OCI-LY3 (cell line): ENCODE measurements around the gene NYAP1.

Experiments used
- H2AFZ ChIP-seq: fragments of 200-600, 300-600 bp; shearing (Covaris generic); 2 replicates; pipeline ENCODE4 v1.6.0; 2014; ENCODE audit warnings: antibody characterized with exemption, low read depth, low read length
- H3K27ac ChIP-seq: fragments of 200-600, 300-600 bp; sonication (generic); 2 replicates; pipeline ENCODE4 v1.5.1; 2014; ENCODE audit warnings: mild to moderate bottlenecking, low read length, moderate library complexity, mixed read lengths
- H3K27me3 ChIP-seq: fragments of 200-600, 300-600 bp; sonication (generic); 2 replicates; pipeline ENCODE4 v1.6.1; 2014; ENCODE audit warnings: low read depth, low read length, mixed read lengths
- H3K36me3 ChIP-seq: fragments of 200-600, 300-600 bp; sonication (generic); replicated peaks from 2 replicates; pipeline ENCODE3; 2014; ENCODE audit warnings: low read depth, low read length, mixed read lengths
- H3K4me1 ChIP-seq: fragments of 300-600, 200-600 bp; sonication (generic); 2 replicates; pipeline ENCODE4 v1.6.1; 2014; ENCODE audit warnings: low read length, mixed read lengths
- H3K4me2 ChIP-seq: fragments of 200-600, 300-600 bp; sonication (generic); 2 replicates; pipeline ENCODE4 v1.6.1; 2014; ENCODE audit warnings: low read length, mixed read lengths
- H3K4me3 ChIP-seq: fragments of 300-600, 200-600 bp; sonication (generic); 2 replicates; pipeline ENCODE4 v1.5.1; 2014; ENCODE audit warnings: antibody characterized with exemption, mild to moderate bottlenecking, low read length, moderate library complexity
- H3K79me2 ChIP-seq: fragments of 300-600, 200-600 bp; shearing (Covaris generic); 2 replicates; pipeline ENCODE4 v1.6.1; 2014; ENCODE audit warnings: mild to moderate bottlenecking, low read length, mixed read lengths
- H3K9ac ChIP-seq: fragments of 300-600, 200-600 bp; shearing (Covaris generic); 2 replicates; pipeline ENCODE4 v1.6.0; 2014; ENCODE audit warnings: mild to moderate bottlenecking, low read length, moderate library complexity
- H3K9me3 ChIP-seq: fragments of 200-600, 300-600 bp; shearing (Covaris generic); 2 replicates; pipeline ENCODE4 v1.6.1; 2014; ENCODE audit warnings: low read length, mixed read lengths; ENCODE audit not compliant: insufficient read depth
- H4K20me1 ChIP-seq: fragments of 200-600, 300-600 bp; sonication (generic); 2 replicates; pipeline ENCODE4 v1.6.1; 2016; ENCODE audit warnings: low read length, mixed read lengths; ENCODE audit not compliant: insufficient read depth
- CTCF ChIP-seq: fragments of 200-600, 300-600 bp; sonication (generic); IDR thresholded peaks from 2 replicates; pipeline ENCODE4 v1.5.1; 2014; ENCODE audit warnings: antibody characterized with exemption, low read length, low read depth
- EZH2phosphoT487 ChIP-seq: fragments of 200-600 bp; shearing (Covaris generic); IDR thresholded peaks from 2 replicates; pipeline ENCODE4 v1.6.1; 2018; ENCODE audit warnings: antibody characterized with exemption, mixed run types, low read depth

NYAP1 gene

GRCh38 chr7:100516135-100516812 lies 32.5 kb downstream of the NYAP1 start:
- Histone ChIP-seq H3K4me3 (no peak overlapping the region), H3K79me2 (no peaks in the 10 kb centered on the region), H3K9ac (no peak overlapping the region), H3K36me3 (no peaks in the 10 kb centered on the region), H3K27ac (no peak overlapping the region), H3K4me1 (peaks cover 5% of the 10 kb centered on the region; the same call in 1 of the 2 replicates), H4K20me1 (no peaks in the 10 kb centered on the region), H2AFZ (no peak overlapping the region), H3K9me3 (no peaks in the 10 kb centered on the region), H3K27me3 (no peaks in the 10 kb centered on the region), H3K4me2 (no peak overlapping the region)
- no peak for TF ChIP-seq CTCF
- TF ChIP-seq EZH2phosphoT487: no peak

- no peaks in the 10 kb centered on the region for H3K79me2 ChIP-seq
- H3K27me3 ChIP-seq: no peaks in the 10 kb centered on the region
These were observed 33.6 kb downstream of the NYAP1 start for GRCh38 chr7:100517305-100517704.

GRCh38 chr7:100519580-100519979 lies 35.9 kb downstream of the NYAP1 start:
- Histone ChIP-seq H2AFZ (no peak overlapping the region), H3K79me2 (no peaks in the 10 kb centered on the region), H3K9me3 (no peaks in the 10 kb centered on the region), H3K4me1 (peaks cover 5% of the 10 kb centered on the region; the same call in 1 of the 2 replicates), H3K4me2 (0 out of 2 replicates have a peak overlapping the region, but pooled peaks have one; percentile 4), H4K20me1 (no peaks in the 10 kb centered on the region), H3K27ac (no peak overlapping the region), H3K9ac (no peak overlapping the region), H3K27me3 (no peaks in the 10 kb centered on the region), H3K4me3 (no peak overlapping the region), H3K36me3 (no peaks in the 10 kb centered on the region)
- TF ChIP-seq CTCF (no peak), EZH2phosphoT487 (no peak)

More at GRCh38 chr7:100517305-100517704, 33.6 kb downstream of the NYAP1 start:
- no peaks in the 10 kb centered on the region for H3K36me3 ChIP-seq
- no peak overlapping the region for H3K4me2 ChIP-seq
- no peak for TF ChIP-seq CTCF
- TF ChIP-seq EZH2phosphoT487: no peak
- H3K4me3 ChIP-seq: no peak overlapping the region
- H3K4me1 ChIP-seq: peaks cover 5% of the 10 kb centered on the region; the same call in 1 of the 2 replicates
- H4K20me1 ChIP-seq: no peaks in the 10 kb centered on the region
- H2AFZ ChIP-seq: no peak overlapping the region
- H3K9me3 ChIP-seq: no peaks in the 10 kb centered on the region
- no peak overlapping the region for H3K27ac ChIP-seq
- H3K9ac ChIP-seq: no peak overlapping the region

- Histone ChIP-seq H3K27me3 (no peaks in the 10 kb centered on the region), H4K20me1 (no peaks in the 10 kb centered on the region), H3K4me3 (no peak overlapping the region), H3K4me1 (peaks cover 5% of the 10 kb centered on the region; the same call in 1 of the 2 replicates), H3K9me3 (no peaks in the 10 kb centered on the region), H3K9ac (no peak overlapping the region), H3K36me3 (no peaks in the 10 kb centered on the region), H2AFZ (no peak overlapping the region), H3K4me2 (no peak overlapping the region), H3K27ac (no peak overlapping the region), H3K79me2 (no peaks in the 10 kb centered on the region)
- no peak for TF ChIP-seq EZH2phosphoT487
- TF ChIP-seq CTCF: no peak
These were observed 36.4 kb downstream of the NYAP1 start for GRCh38 chr7:100520138-100520537.
